HCT116 (cell line): ENCODE data around the gene CEP112. TPM values are rescaled to one million over a fixed set of nuclear protein-coding genes. Genes with fewer than 3 reads are reported as not detected.
"Not testable (repeated sequence)": the region's sequence is repeated elsewhere in the genome, so short reads cannot be mapped to it uniquely, and the experiment has no call there.

Experiments used
- ATAC-seq: fragments of 200-7000 bp; cut with Tn5 transposase; 2 replicates; pipeline ENCODE4 v1.9.1; 2020; ENCODE audit warnings: mild to moderate bottlenecking, moderate library complexity
- BruUV-seq: library from RNA; stranded (reverse); fragments of 400-500 nt; replicated peaks from 2 replicates; lab custom pipeline; 2021; lab: Mats Ljungman, UMichigan
- CTCF ChIA-PET: fragments of 300-600 bp; sonication (Branson Sonifier 250); formaldehyde crosslinking; loops from one replicate; lab custom pipeline; 2021; ENCODE audit warnings: antibody characterized with exemption; lab: Charles Lee
- POLR2A ChIA-PET: fragments of 300-600, 350-600 bp; sonication (Branson Sonifier 250); formaldehyde crosslinking; loops from one replicate; lab custom pipeline; 2021; ENCODE audit warnings: antibody characterized with exemption; lab: Charles Lee
- RAD21 ChIA-PET, 2 experiments: fragments of 300-600 bp; sonication (Branson Sonifier 250); formaldehyde crosslinking; loops; one replicate each; lab custom pipeline; 2023; ENCODE audit warnings: low total read pairs in 2 of 2; ENCODE audit not compliant: uncharacterized antibody in 2 of 2, unreplicated experiment in 2 of 2, low non-redundant PET in 1 of 2; lab: Charles Lee
- DNase-seq: peaks from one replicate; pipeline ENCODE4 v3.0.0-alpha.2; 2010; ENCODE audit warnings: low read depth, low spot score
- H2AFZ ChIP-seq: fragments of 200-600 bp; shearing (Covaris generic), sonication (generic); 2 replicates; pipeline ENCODE4 v1.6.1; 2017; ENCODE audit warnings: low read depth, mixed run types, mixed read lengths, antibody characterized with exemption, low read length; ENCODE audit not compliant: poor library complexity, severe bottlenecking
- H3K27ac ChIP-seq: 2 replicates; pipeline ENCODE4 v1.5.1; 2012; ENCODE audit warnings: low read depth, low read length
- H3K27me3 ChIP-seq: fragments of 200-600 bp; sonication (generic); 2 replicates; pipeline ENCODE4 v1.6.1; 2016; ENCODE audit warnings: mixed run types, low read length, mixed read lengths; ENCODE audit not compliant: insufficient read depth
- H3K36me3 ChIP-seq, 2 experiments: fragments of 200-500 bp in 1 of 2; fragments of 200-600 bp in 1 of 2; sonication (Bioruptor generic) in 1 of 2; sonication (generic) in 1 of 2; 2 replicates each; pipeline versions ENCODE4 v1.5.1 to v1.6.1; 2014 to 2016; ENCODE audit warnings: low read length in 2 of 2, inconsistent platforms in 1 of 2, mixed read lengths in 1 of 2, mixed run types in 1 of 2; ENCODE audit not compliant: insufficient read depth in 2 of 2, control insufficient read depth in 1 of 2
- H3K4me1 ChIP-seq, 2 experiments: fragments of 200-600 bp in 1 of 2; sonication (generic) in 1 of 2; 2 replicates each; pipeline versions ENCODE4 v1.5.1 to v1.6.1; 2012 to 2017; ENCODE audit warnings: low read length in 2 of 2, inconsistent platforms in 1 of 2, mild to moderate bottlenecking in 1 of 2, mixed read lengths in 1 of 2, mixed run types in 1 of 2, moderate library complexity in 1 of 2; ENCODE audit not compliant: insufficient read depth in 2 of 2, control insufficient read depth in 1 of 2
- H3K4me2 ChIP-seq: fragments of 200-600 bp; sonication (generic); 2 replicates; pipeline ENCODE4 v1.6.1; 2017; ENCODE audit warnings: mixed run types, low read length, mixed read lengths
- H3K4me3 ChIP-seq, 2 experiments: fragments of 200-600 bp in 1 of 2; sonication (generic) in 1 of 2; replicated peaks in 1 of 2; 2 replicates each; pipeline ENCODE4 v1.5.1; 2011 to 2016; ENCODE audit warnings: low read length in 2 of 2, control low read depth in 1 of 2, low read depth in 1 of 2, mild to moderate bottlenecking in 1 of 2, mixed read lengths in 1 of 2, mixed run types in 1 of 2
- H3K79me2 ChIP-seq: fragments of 200-600 bp; sonication (generic); 2 replicates; pipeline ENCODE4 v1.6.1; 2017; ENCODE audit warnings: mild to moderate bottlenecking, mixed run types, low read length, moderate library complexity, mixed read lengths; ENCODE audit not compliant: insufficient read depth
- H3K9ac ChIP-seq: fragments of 200-600 bp; sonication (generic); 2 replicates; pipeline ENCODE4 v1.6.1; 2016; ENCODE audit warnings: low read length, mixed read lengths
- H3K9me2 ChIP-seq: fragments of 200-600 bp; sonication (generic), shearing (Covaris generic); 2 replicates; pipeline ENCODE4 v1.6.1; 2017; ENCODE audit warnings: mixed run types, mild to moderate bottlenecking, moderate library complexity; ENCODE audit not compliant: insufficient read depth
- H3K9me3 ChIP-seq, 2 experiments: fragments of 200-500 bp in 1 of 2; fragments of 200-600 bp in 1 of 2; sonication (Bioruptor generic) in 1 of 2; sonication (generic) in 1 of 2; 2 replicates each; pipeline ENCODE4 v1.6.1; 2014 to 2017; ENCODE audit warnings: low read length in 2 of 2, mixed read lengths in 2 of 2, inconsistent platforms in 1 of 2, low read depth in 1 of 2, mild to moderate bottlenecking in 1 of 2, mixed run types in 1 of 2, moderate library complexity in 1 of 2; ENCODE audit not compliant: control insufficient read depth in 1 of 2, insufficient read depth in 1 of 2
- H4K20me1 ChIP-seq: fragments of 200-600 bp; sonication (generic), shearing (Covaris generic); 2 replicates; pipeline ENCODE4 v1.6.1; 2017; ENCODE audit warnings: mixed run types, mild to moderate bottlenecking, moderate library complexity; ENCODE audit not compliant: insufficient read depth
- CEBPB ChIP-seq: IDR thresholded peaks from 2 replicates; pipeline ENCODE4 v1.6.1; 2012; ENCODE audit warnings: low read depth
- EZH2 ChIP-seq: fragments of 200-600 bp; sonication (generic); IDR thresholded peaks from 2 replicates; pipeline ENCODE4 v1.6.1; 2017; ENCODE audit warnings: antibody characterized with exemption, mixed run types
- EZH2phosphoT487 ChIP-seq: fragments of 200-600 bp; IDR thresholded peaks from 2 replicates; pipeline ENCODE4 v1.6.1; 2018; ENCODE audit warnings: antibody characterized with exemption, borderline replicate concordance
- JUND ChIP-seq: IDR thresholded peaks from 2 replicates; pipeline ENCODE4 v1.6.1; 2012
- POLR2A ChIP-seq: IDR thresholded peaks from 2 replicates; pipeline ENCODE4 v1.7.0; 2011; ENCODE audit warnings: borderline replicate concordance; ENCODE audit not compliant: insufficient read depth, insufficient read length; ENCODE audit errors: extremely low read depth
- POLR2AphosphoS5 ChIP-seq: IDR thresholded peaks from 2 replicates; pipeline ENCODE4 v1.6.1; 2011; ENCODE audit warnings: mild to moderate bottlenecking, low read depth, low read length, moderate library complexity
- RAD21 ChIP-seq: IDR thresholded peaks from 2 replicates; pipeline ENCODE4 v1.6.1; 2012; ENCODE audit warnings: low read depth, mild to moderate bottlenecking
- SP1 ChIP-seq: IDR thresholded peaks from 2 replicates; pipeline ENCODE4 v1.6.1; 2012; ENCODE audit warnings: low read depth
- SRF ChIP-seq: IDR thresholded peaks from 2 replicates; pipeline ENCODE4 v1.6.1; 2012; ENCODE audit warnings: low read depth
- TCF7L2 ChIP-seq: IDR thresholded peaks from 2 replicates; pipeline ENCODE4 v1.7.0; 2011; ENCODE audit warnings: borderline replicate concordance, inconsistent platforms; ENCODE audit not compliant: insufficient read depth, insufficient read length; ENCODE audit errors: extremely low read depth
- ZFX ChIP-seq: fragments of 450-650 bp; IDR thresholded peaks from 2 replicates; pipeline ENCODE4 v1.6.1; 2017
- ZNF274 ChIP-seq: fragments of 200-500 bp; sonication (Bioruptor generic); IDR thresholded peaks from 2 replicates; pipeline ENCODE4 v1.6.1; 2014; ENCODE audit warnings: mild to moderate bottlenecking, low read depth, low read length, inconsistent platforms
- intact Hi-C: fragments of 100-400 bp; cut with micrococcal nuclease; formaldehyde crosslinking; loops from 2 replicates; pipeline ENCODE4 v1.10.0; 2022
- total RNA-seq: library from RNA; stranded (reverse); gene quantifications from one replicate; pipeline ENCODE4 v1.2.1, GENCODE V29; 2021; ENCODE audit not compliant: unreplicated experiment
- TF ChIP-seq, protein P1 (sequence below): IDR thresholded peaks from 2 replicates; pipeline ENCODE4 v1.6.1; 2012; ENCODE audit warnings: low read depth
- TF ChIP-seq, protein P2 (sequence below): IDR thresholded peaks from 2 replicates; pipeline ENCODE4 v1.6.1; 2012
- TF ChIP-seq, protein P3 (sequence below), 3 experiments: fragments of 200-600 bp in 1 of 3; sonication (generic) in 1 of 3; IDR thresholded peaks in 2 of 3; conservative IDR thresholded peaks in 1 of 3; 2 replicates each; pipeline ENCODE4 v1.5.1; 2012 to 2017; ENCODE audit warnings: low read depth in 2 of 3, low read length in 2 of 3, antibody characterized with exemption in 1 of 3, borderline replicate concordance in 1 of 3, control low read depth in 1 of 3, mild to moderate bottlenecking in 1 of 3, mixed read lengths in 1 of 3, mixed run types in 1 of 3, moderate library complexity in 1 of 3; ENCODE audit not compliant: insufficient read depth in 1 of 3
- TF ChIP-seq, protein P4 (sequence below): IDR thresholded peaks from 2 replicates; pipeline ENCODE4 v1.6.1; 2012

CEP112 gene
- total RNA-seq, 1 experiment from 2014 or later: 10.9 TPM

DNA sequence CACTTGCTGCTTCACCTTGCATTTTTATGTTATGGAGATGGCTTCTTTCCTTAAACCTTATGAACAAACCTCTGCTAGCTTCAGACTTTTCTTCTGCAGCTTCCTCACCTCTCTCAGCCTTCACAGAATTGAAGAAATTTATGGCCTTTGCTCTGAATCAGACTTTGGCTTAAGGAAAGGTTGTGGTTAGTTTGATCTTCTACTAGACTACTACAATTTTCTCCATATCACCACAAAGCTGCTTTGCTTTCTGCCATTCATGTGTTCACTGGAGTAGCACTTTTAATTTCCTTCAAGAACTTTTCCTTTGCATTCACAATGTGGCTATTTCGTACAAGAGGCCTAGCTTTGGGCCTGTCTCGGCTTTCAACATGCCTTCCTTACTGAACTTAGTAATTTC, 459.3 kb downstream of the CEP112 start:
- ATAC-seq, H3K9ac ChIP-seq, H3K27ac ChIP-seq, BruUV-seq, H3K27me3 ChIP-seq, CTCF ChIA-PET, H3K4me1 ChIP-seq, intact Hi-C loops, RAD21 ChIA-PET, H3K9me3 ChIP-seq, H3K4me3 ChIP-seq, H3K36me3 ChIP-seq, H3K9me2 ChIP-seq, H3K4me2 ChIP-seq, H4K20me1 ChIP-seq, H2AFZ ChIP-seq, DNase-seq, H3K79me2 ChIP-seq: not testable (repeated sequence)
- POLR2A ChIA-PET: interaction anchor here (0.6 to 1.0 kb wide), 2 partner anchors 10 to 63 kb away, joined by 3 read pairs; no protein-coding TSS in a partner anchor

DNA sequence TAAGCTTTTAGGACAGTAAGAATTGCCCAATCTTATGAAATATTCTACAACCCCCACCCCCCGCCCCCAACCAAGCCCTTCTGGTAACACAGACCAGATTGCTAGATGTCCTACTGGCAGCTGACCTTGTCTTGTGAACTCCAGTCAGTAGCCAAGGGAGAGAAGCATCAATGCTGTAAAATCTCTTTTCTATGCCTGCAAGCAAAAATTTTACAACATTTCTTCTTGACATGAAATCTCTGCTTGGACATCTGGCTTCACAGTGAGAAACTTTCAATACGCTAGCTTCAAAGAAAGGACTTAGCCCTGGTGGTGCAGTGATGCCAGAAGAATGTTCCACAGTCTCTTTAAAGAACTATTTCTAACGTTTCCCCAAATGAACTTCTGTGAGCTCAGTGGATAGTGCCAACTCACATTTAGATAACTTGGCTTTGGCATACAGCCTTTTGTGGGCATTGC, 461.2 kb downstream of the CEP112 start:
- Histone ChIP-seq H3K9me3 (peaks cover 0 to 3% of the 10 kb centered on the region in 2 experiments; a peak in 1 of 4 replicates), H3K27ac (no peak overlapping the region), H2AFZ (no peak overlapping the region)
- RAD21 ChIA-PET: no interaction called here
- no peak for DNase-seq
- TF ChIP-seq EZH2phosphoT487 (no peak), ZFX (no peak), SRF (no peak), POLR2AphosphoS5 (no peak), RAD21 (no peak), SP1 (no peak), CEBPB (no peak), JUND (no peak), EZH2 (no peak), ZNF274 (no peak), POLR2A (no peak), TCF7L2 (no peak)
- TF ChIP-seq, protein P1, sequence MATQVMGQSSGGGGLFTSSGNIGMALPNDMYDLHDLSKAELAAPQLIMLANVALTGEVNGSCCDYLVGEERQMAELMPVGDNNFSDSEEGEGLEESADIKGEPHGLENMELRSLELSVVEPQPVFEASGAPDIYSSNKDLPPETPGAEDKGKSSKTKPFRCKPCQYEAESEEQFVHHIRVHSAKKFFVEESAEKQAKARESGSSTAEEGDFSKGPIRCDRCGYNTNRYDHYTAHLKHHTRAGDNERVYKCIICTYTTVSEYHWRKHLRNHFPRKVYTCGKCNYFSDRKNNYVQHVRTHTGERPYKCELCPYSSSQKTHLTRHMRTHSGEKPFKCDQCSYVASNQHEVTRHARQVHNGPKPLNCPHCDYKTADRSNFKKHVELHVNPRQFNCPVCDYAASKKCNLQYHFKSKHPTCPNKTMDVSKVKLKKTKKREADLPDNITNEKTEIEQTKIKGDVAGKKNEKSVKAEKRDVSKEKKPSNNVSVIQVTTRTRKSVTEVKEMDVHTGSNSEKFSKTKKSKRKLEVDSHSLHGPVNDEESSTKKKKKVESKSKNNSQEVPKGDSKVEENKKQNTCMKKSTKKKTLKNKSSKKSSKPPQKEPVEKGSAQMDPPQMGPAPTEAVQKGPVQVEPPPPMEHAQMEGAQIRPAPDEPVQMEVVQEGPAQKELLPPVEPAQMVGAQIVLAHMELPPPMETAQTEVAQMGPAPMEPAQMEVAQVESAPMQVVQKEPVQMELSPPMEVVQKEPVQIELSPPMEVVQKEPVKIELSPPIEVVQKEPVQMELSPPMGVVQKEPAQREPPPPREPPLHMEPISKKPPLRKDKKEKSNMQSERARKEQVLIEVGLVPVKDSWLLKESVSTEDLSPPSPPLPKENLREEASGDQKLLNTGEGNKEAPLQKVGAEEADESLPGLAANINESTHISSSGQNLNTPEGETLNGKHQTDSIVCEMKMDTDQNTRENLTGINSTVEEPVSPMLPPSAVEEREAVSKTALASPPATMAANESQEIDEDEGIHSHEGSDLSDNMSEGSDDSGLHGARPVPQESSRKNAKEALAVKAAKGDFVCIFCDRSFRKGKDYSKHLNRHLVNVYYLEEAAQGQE: no peak
- TF ChIP-seq, protein P2, sequence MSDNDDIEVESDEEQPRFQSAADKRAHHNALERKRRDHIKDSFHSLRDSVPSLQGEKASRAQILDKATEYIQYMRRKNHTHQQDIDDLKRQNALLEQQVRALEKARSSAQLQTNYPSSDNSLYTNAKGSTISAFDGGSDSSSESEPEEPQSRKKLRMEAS: no peak
- TF ChIP-seq, protein P3, sequence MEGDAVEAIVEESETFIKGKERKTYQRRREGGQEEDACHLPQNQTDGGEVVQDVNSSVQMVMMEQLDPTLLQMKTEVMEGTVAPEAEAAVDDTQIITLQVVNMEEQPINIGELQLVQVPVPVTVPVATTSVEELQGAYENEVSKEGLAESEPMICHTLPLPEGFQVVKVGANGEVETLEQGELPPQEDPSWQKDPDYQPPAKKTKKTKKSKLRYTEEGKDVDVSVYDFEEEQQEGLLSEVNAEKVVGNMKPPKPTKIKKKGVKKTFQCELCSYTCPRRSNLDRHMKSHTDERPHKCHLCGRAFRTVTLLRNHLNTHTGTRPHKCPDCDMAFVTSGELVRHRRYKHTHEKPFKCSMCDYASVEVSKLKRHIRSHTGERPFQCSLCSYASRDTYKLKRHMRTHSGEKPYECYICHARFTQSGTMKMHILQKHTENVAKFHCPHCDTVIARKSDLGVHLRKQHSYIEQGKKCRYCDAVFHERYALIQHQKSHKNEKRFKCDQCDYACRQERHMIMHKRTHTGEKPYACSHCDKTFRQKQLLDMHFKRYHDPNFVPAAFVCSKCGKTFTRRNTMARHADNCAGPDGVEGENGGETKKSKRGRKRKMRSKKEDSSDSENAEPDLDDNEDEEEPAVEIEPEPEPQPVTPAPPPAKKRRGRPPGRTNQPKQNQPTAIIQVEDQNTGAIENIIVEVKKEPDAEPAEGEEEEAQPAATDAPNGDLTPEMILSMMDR (IDR thresholded peaks at IDR 0.05 in 2 of 3, conservative IDR thresholded peaks at IDR 0.05 in 1 of 3; ENCODE audit: borderline replicate concordance in 1 of 3, insufficient read depth in 1 of 3, low read depth in 2 of 3, low read length in 2 of 3): no peak
- TF ChIP-seq, protein P4, sequence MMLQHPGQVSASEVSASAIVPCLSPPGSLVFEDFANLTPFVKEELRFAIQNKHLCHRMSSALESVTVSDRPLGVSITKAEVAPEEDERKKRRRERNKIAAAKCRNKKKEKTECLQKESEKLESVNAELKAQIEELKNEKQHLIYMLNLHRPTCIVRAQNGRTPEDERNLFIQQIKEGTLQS: no peak
- TF ChIP-seq, all 23 proteins: peak for 0
- H3K79me2 ChIP-seq: no peaks in the 10 kb centered on the region
- no peak overlapping the region for H3K4me2 ChIP-seq
- no TSS peak for BruUV-seq
- no peaks in the 10 kb centered on the region for H4K20me1 ChIP-seq
- ChIA-PET CTCF (no interaction called here), POLR2A (no interaction called here)
- ATAC-seq: no peak
- H3K4me3 ChIP-seq: no peak overlapping the region
- intact Hi-C loops: no loop called here
- no peaks in the 10 kb centered on the region for H3K36me3 ChIP-seq
- H3K9me2 ChIP-seq: no peaks in the 10 kb centered on the region
- H3K4me1 ChIP-seq: no peaks in the 10 kb centered on the region
- no peaks in the 10 kb centered on the region for H3K27me3 ChIP-seq
- no peak overlapping the region for H3K9ac ChIP-seq
